Measurements from ENCODE around the gene LRRC8D.

Gene LRRC8D

GRCh38 chr1:89807983-89808382, 12.8 kb upstream of the LRRC8D start:
- DNase-seq (ENCODE audit: low spot score): no peak

DNA sequence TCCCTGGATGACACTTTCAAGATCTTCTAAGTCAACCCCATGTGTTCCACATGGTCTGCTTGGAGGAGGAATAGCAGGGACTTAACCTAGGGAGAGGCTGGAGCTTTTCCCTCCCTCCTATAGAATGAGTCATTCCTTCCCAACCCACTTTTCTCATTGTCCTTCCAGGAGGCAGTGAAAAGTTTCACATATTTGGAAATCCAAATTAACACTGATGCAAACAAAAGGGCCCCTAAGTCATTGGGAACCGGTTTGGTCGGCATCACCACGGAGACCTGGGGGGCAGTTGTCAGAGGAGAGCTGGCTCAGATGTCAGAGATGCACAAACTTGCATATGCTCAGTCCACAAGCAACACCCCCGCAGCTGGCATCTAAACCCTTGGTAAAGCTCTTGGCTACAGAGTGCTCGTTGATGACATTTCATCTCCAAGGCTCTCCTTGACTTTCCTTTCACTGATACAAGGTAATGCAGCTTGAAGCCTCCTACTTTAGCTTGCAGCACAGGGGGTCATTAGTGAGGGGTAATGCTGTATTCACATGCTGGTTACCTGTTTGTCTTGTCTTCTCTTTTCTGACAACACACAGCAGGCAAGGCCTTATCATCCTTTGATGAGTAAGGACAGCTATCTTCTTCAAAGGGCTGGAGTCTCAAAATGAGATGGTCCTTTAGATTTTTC, 12.3 kb upstream of the LRRC8D start:
- DNase-seq (ENCODE audit: low spot score): no peak

GRCh38 chr1:89809556-89809955, 11.3 kb upstream of the LRRC8D start:
- DNase-seq (ENCODE audit: low spot score): no peak

- no peak for DNase-seq (ENCODE audit: low spot score)
Observed at GRCh38 chr1:89810302-89810701, 10.5 kb upstream of the LRRC8D start.

DNA sequence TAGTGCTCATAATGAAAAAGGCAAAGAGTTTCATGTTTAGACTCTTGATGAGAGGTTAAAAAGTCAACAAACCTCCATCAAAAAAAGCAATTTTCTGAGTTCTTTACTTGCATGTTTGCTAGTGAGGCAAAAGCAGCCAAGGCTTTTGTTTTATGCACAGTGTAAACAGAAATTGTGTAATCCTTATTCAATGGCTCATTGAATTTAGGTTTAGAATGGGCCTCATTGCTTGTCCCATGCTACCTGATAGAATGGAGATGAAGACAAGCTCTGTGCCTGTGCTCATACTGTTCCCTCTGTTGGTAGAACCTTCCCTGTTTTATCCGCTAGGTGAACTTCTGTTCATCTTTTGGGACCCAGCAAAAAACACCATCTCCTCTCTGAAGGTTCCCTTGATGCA, 10.0 kb upstream of the LRRC8D start:
- DNase-seq (ENCODE audit: low spot score): no peak

GRCh38 chr1:89812992-89813391, 7.8 kb upstream of the LRRC8D start:
- no peak for DNase-seq (ENCODE audit: low spot score)

DNA sequence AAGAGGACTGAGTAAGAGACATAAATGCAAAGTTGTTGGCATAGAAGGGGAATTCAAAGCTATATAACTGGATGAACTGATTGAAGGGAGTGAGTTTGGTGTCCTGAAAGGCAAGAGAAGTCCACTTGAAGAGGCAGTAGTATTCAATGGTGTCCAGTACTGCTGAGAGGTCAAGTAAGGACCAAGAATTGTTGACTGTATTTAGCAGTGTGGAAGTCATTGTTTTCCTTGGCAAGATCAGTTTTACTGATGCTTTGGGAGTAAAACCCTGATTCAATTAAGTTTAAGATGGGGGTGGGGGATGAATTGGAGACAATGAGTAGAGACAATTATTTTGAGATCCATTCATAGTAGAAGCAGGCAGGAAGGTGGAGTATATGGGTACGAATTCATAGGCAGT, 5.8 kb upstream of the LRRC8D start:
- DNase-seq (ENCODE audit: low spot score): no peak

GRCh38 chr1:89815611-89816010, 5.2 kb upstream of the LRRC8D start:
- DNase-seq (ENCODE audit: low spot score): no peak

DNA sequence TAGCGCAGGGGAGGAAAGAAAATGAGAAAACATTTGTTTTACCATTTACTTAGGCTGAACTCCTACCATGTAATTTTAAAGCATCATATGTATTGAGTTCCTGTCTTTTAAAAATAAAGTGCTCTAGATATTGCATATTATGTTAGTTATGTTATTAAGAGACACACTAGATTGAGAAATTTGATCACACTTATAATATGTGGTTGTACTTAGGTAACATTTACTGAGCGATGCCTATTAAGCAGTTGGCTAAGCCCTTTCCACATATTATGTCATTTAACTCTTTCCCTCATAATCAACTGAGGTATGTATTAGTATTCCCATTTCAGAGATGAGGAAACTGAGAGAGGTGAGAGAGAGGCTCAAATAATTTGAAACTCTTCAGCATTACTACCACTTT, 4.5 kb upstream of the LRRC8D start:
- no peak for DNase-seq (ENCODE audit: low spot score)

GRCh38 chr1:89821322-89822108, 683 bp downstream of the LRRC8D start:
- DNase-seq (ENCODE audit: low spot score): no peak

- no peak for DNase-seq (ENCODE audit: low spot score)
Observed at GRCh38 chr1:89822109-89822962, 1.5 kb downstream of the LRRC8D start.

DNA sequence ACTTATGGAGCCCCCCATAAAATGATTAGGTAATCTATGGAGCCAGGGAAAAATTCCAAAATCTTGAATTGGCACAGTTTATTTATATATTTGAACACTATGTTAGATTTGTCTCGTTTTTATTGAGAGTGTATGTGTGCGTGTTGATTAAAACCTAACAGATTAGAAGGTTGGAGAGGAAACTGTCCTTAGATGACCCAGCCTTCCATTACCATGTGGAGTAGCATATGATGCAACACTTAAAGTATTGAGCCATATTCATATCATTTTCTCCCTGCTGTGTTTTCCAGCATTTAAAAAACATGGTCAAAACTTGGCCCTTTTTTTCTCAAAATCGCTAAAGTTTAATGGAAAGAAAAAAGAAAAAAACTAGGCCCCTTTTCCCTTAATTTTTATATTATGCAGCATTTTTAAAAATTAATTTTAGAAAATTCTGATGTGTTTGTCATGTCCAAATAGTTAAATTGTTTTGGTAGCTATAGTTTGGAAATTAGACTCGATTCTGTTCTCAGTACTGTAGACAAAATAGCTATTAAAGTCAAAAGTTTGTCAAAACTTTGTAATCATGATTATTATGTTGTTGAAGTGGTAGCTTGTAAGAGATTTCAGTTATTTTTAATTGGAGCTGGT, 2.3 kb downstream of the LRRC8D start:
- DNase-seq (ENCODE audit: low spot score): no peak

DNA sequence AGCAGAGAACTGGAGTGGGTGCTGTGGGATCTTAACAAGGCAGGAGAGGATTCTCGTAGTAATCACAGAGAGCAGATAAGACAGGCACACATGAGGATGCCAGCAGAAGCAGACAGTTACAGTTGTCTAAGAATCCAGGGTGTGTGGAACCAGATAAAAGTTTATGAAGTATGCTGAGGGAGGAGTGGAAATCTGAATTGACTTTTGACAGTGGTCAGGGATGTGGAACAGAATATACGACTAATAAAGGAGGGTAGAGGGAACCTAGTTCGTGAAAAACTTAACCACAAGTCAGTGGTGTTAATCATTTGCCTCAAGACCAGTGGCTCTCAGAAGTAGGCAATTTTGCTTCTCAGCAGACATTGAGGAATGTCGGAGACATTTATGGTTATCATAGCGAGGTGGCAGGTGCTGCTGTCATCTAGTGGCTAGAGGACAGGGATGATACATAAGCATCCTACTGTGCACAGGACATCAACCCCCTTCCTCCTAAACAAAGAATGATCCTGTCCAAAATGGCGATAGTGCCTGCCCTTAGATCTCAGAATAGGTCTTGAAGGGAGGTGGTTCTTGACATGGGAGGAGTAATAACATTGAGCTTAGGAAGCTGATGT, 3.0 kb downstream of the LRRC8D start:
- DNase-seq (ENCODE audit: low spot score): no peak

- no peak for DNase-seq (ENCODE audit: low spot score)
Observed at GRCh38 chr1:89826594-89826993, 5.8 kb downstream of the LRRC8D start.

GRCh38 chr1:89827330-89827729, 6.5 kb downstream of the LRRC8D start:
- no peak for DNase-seq (ENCODE audit: low spot score)

- DNase-seq (ENCODE audit: low spot score): no peak
Observed at GRCh38 chr1:89827902-89828301, 7.1 kb downstream of the LRRC8D start.

DNA sequence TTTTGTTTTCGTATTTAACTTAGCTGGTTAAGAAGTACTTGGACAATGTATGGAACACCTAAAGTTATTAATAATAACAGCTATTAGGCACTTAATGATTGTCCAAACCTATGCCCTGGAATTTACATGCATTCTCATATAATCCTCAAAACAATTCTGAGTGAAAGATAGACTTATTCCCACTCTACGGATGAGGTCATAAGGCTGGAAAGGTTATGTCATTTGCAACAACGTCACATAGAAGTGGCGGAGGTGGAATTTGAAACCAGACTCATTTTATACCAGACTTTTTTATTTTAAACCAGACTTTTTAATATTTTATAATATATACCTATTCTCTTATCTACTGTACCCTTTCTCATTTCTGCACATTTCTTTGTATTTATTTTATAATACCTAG, 8.4 kb downstream of the LRRC8D start:
- DNase-seq (ENCODE audit: low spot score): no peak

DNA sequence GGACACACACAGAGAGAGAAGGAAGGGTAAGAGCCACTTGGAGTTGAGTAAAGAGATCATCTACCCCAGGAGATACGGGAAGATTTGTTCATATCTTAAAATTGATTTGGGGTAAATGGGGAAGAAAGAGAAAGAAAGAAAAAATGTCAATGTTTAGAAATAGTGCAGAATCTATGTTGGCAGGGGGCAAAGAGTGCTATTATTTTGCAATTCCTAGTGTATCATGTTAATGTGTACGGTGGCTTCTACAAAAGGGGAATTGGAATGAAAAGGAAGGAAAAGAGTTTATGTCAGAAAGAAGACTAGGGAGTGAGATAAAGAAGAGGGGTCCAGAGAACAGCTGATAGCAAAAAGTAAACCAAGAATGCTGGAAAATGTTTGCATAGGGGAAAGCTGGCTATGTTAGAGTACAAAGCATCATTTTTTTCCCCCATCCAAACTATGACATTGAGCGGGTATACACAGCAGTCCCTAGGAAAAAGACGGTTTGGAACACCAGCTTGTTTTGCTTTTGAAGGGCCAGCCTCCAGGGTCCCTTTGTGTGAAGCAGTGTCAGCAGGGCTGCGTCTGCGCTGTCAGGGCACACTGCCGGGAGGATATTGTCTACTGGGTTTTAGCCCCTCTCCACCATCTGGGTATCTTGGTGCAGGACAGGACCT, 10.8 kb downstream of the LRRC8D start:
- no peak for DNase-seq (ENCODE audit: low spot score)

DNA sequence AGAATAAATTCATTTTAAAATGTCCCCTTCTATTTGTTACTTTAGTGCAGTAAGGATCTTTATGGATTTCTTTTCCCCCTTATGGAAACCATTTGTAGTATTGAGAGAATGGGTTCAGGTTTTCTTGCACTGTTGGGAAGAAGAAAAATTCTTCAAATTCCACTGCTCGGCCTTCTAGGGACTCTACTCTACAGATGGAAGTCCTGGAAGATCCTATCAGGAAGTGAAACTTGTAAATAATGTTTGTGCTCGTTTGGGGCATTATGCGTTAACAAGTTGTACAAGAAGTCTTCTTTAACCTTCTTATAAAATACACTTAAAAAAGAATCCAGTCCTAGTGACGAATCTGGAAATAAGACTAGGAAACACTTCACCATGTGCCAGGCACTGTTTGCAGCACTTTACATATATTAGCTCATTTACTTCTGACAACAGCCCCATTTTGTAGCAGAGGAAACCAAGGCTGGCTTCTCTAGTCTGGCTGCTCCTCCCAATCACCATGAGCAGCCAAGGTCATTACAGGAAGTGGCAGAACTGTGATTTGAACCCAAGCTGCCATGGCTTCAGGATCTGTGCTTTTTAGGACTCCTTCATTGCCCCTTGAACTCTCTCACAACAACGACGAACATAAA, 11.8 kb downstream of the LRRC8D start:
- DNase-seq (ENCODE audit: low spot score): no peak

DNA sequence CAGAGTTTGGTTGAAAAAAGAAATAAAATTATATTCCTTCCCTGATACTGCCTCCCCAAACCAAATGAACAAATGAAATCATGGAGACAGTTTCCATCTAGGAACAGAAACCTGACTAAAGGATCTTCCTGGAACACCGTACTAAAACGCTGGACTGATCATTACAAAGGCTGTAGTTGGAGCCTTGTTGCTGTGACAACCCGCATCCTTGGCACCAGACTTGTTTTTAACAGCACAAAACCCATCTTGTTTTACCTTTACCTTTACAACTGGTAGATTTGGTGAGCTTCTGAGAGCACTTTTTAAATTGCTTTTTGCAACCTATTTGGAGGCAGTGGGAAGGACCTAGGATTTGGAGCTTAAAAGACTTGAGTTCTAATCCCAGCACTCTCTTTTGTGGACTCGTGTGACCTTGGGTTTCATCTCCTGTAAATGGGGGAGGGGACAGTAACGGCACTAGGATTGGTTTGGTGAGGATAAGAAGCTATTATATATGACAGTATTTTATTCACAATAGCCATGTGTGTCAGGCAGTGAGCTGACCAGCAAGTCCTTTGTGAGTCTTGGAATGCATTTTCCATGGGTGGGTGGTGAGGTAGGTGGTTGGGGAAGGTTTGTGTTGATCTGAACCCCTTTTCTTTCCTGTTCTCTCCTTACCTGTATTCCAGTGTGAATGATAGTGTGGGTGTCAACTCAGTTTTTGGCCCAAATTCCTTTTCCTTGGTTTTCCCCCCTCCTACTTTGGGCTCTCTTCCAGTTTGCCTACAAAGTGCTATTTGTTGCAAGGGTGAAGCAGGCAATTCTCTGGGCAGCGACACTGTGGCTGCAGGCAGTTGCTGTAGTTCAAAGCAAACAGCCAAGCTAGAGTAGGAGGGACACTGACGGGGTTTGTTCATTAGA, 12.6 kb downstream of the LRRC8D start:
- no peak for DNase-seq (ENCODE audit: low spot score)
